ENCODE measurements around the gene PIK3C2G.

The PIK3C2G gene

DNA sequence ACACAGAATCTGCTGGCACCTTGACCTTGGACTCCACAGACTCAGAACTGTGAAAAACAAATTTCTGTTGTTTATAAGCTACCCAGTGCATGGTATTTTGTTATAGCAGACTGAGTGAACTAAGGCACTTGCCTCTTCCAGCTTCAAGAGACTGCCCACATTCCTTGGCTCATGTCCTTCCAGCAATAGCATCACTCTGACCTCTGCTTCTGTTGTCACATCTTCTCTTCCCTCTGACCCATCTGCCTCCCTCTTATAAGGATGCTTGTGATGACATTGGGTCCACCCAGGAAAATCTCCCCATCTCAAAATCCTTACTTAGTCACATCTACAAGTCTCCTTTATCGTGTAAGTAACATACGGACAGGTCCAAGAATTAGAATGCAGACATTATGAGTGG is 200.4 kb downstream of the PIK3C2G start:
- TF ChIP-seq POU6F1 (CRISPR knock-in tag; IDR thresholded peaks at IDR 0.05; ENCODE audit: borderline replicate concordance, low read depth) (no peak), ZNF8 (CRISPR knock-in tag; IDR thresholded peaks at IDR 0.05) (no peak)
- TF ChIP-seq, protein P1, sequence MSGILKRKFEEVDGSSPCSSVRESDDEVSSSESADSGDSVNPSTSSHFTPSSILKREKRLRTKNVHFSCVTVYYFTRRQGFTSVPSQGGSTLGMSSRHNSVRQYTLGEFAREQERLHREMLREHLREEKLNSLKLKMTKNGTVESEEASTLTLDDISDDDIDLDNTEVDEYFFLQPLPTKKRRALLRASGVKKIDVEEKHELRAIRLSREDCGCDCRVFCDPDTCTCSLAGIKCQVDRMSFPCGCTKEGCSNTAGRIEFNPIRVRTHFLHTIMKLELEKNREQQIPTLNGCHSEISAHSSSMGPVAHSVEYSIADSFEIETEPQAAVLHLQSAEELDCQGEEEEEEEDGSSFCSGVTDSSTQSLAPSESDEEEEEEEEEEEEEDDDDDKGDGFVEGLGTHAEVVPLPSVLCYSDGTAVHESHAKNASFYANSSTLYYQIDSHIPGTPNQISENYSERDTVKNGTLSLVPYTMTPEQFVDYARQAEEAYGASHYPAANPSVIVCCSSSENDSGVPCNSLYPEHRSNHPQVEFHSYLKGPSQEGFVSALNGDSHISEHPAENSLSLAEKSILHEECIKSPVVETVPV (CRISPR knock-in tag; IDR thresholded peaks at IDR 0.05) = no peak
- ATAC-seq = peak; percentile 51

GRCh38 chr12:18462442-18462841 is 201.1 kb downstream of the PIK3C2G start:
- peak; percentile 81 for ATAC-seq

DNA sequence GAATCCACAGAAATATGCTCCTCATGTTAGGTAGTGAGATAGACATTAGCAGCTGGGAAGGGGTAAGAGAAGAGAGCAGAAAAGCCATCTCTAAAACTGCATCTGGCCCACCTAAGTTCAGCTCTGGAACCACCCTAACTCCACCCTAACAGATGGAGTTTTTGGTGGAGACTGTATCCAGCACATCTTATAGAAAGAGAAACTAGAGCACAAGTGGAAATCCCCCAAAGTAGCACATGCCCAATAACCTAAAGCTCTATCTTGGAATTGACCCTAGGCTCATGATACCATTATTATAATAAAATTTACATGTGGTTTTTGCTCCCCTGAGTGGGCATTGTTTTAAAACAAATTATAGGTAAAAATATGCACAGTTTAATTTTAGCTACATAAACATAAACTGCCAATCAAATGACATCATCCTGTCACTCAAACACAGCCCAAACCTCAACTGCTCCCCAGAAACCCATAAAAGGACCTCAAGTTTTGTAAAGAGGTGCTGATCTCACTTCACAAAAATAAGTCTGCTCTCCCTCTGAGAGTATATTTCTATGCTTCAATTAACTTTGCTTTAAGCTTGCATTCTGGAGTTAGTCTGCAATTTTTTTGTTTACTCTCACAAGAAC is 206.4 kb downstream of the PIK3C2G start:
- no peak for TF ChIP-seq GLIS3 (CRISPR knock-in tag; IDR thresholded peaks at IDR 0.05)
- no peak for TF ChIP-seq PATZ1 (CRISPR knock-in tag; IDR thresholded peaks at IDR 0.05; ENCODE audit: borderline replicate concordance)
- no peak for TF ChIP-seq TCF4 (CRISPR knock-in tag; IDR thresholded peaks at IDR 0.05; ENCODE audit: borderline replicate concordance)
- TF ChIP-seq ARNTL (CRISPR knock-in tag; IDR thresholded peaks at IDR 0.05; ENCODE audit: borderline replicate concordance, low read depth) = no peak
- ATAC-seq = no peak

More at GRCh38 chr12:18462442-18462841, 201.1 kb downstream of the PIK3C2G start:
- TF ChIP-seq ZC3H10 (CRISPR knock-in tag; IDR thresholded peaks at IDR 0.05) = no peak
- no peak for TF ChIP-seq ZNF70 (CRISPR knock-in tag; IDR thresholded peaks at IDR 0.05)
- no peak for TF ChIP-seq OSR1 (CRISPR knock-in tag; IDR thresholded peaks at IDR 0.05)
- no peak for TF ChIP-seq ISL1 (CRISPR knock-in tag; IDR thresholded peaks at IDR 0.05)
- no peak for TF ChIP-seq PATZ1 (CRISPR knock-in tag; IDR thresholded peaks at IDR 0.05; ENCODE audit: borderline replicate concordance)
- TF ChIP-seq GLIS3 (CRISPR knock-in tag; IDR thresholded peaks at IDR 0.05) = no peak
- no peak for TF ChIP-seq CSDC2 (CRISPR knock-in tag; IDR thresholded peaks at IDR 0.05)
- no peak for TF ChIP-seq POU6F1 (CRISPR knock-in tag; IDR thresholded peaks at IDR 0.05; ENCODE audit: borderline replicate concordance, low read depth)
- no peak for TF ChIP-seq TCF4 (CRISPR knock-in tag; IDR thresholded peaks at IDR 0.05; ENCODE audit: borderline replicate concordance)
- no peak for TF ChIP-seq ZFP30 (CRISPR knock-in tag; IDR thresholded peaks at IDR 0.05)
- no peak for TF ChIP-seq RARB (CRISPR knock-in tag; IDR thresholded peaks at IDR 0.05)
- TF ChIP-seq ARNTL (CRISPR knock-in tag; IDR thresholded peaks at IDR 0.05; ENCODE audit: borderline replicate concordance, low read depth) = no peak
- TF ChIP-seq ZNF8 (CRISPR knock-in tag; IDR thresholded peaks at IDR 0.05) = no peak
- no peak for TF ChIP-seq SNAI2 (CRISPR knock-in tag; IDR thresholded peaks at IDR 0.05)
- no peak for TF ChIP-seq ZFP3 (CRISPR knock-in tag; IDR thresholded peaks at IDR 0.05)
- no peak for TF ChIP-seq ZNF565 (CRISPR knock-in tag; conservative IDR thresholded peaks at IDR 0.05; ENCODE audit: low read depth)
- TF ChIP-seq, protein P2, sequence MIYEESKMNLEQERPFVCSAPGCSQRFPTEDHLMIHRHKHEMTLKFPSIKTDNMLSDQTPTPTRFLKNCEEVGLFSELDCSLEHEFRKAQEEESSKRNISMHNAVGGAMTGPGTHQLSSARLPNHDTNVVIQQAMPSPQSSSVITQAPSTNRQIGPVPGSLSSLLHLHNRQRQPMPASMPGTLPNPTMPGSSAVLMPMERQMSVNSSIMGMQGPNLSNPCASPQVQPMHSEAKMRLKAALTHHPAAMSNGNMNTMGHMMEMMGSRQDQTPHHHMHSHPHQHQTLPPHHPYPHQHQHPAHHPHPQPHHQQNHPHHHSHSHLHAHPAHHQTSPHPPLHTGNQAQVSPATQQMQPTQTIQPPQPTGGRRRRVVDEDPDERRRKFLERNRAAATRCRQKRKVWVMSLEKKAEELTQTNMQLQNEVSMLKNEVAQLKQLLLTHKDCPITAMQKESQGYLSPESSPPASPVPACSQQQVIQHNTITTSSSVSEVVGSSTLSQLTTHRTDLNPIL (CRISPR knock-in tag; IDR thresholded peaks at IDR 0.05; ENCODE audit: low read depth) = no peak

Measured in SK-N-SH treated with all-trans-retinoic acid at 6 μM for 48 hours (cell line).